ENCODE measurements around the gene BRCC3. TPM values are rescaled to one million over a fixed set of nuclear protein-coding genes. Genes with fewer than 3 reads are reported as not detected.
A peak's percentile ranks its signal among the peaks of the same experiment; 100 is the strongest.
"Not testable (repeated sequence)": the region's sequence is repeated elsewhere in the genome, so short reads cannot be mapped to it uniquely, and the experiment has no call there.

BRCC3 gene
- total RNA-seq, 3 donors from 2014 or later: 28.5 to 35.7 (median 32.0) TPM

DNA sequence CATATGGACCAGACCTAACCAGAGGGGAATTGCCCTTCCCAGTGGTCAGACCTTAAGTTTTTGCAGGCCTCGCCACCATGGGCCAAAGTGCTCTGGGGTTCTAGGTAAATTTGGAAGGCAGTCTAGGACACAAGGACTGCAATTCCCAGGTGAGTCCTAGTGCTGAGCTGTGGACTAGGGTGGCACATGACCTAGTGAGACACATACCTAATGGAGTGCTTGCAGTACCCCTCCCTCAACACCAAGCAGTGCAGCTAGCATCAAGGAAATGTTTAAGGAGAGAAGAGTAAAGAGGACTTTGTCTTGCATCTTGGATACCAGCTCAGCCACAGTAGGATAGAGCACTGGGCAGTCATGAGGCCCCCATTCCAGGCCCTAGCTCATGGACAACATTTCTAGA lies 60.8 kb downstream of the BRCC3 start:
- no peaks in the 10 kb centered on the region for H3K9me3 ChIP-seq
- intact Hi-C loops (cut with DNase I, micrococcal nuclease): no loop called here
- H3K4me3 ChIP-seq: no peak overlapping the region
- no peaks in the 10 kb centered on the region for H3K36me3 ChIP-seq (ENCODE audit: low read depth)
- H3K4me1 ChIP-seq (ENCODE audit: low read depth): no peaks in the 10 kb centered on the region
- DNase-seq: no peak
- TF ChIP-seq, protein P1, sequence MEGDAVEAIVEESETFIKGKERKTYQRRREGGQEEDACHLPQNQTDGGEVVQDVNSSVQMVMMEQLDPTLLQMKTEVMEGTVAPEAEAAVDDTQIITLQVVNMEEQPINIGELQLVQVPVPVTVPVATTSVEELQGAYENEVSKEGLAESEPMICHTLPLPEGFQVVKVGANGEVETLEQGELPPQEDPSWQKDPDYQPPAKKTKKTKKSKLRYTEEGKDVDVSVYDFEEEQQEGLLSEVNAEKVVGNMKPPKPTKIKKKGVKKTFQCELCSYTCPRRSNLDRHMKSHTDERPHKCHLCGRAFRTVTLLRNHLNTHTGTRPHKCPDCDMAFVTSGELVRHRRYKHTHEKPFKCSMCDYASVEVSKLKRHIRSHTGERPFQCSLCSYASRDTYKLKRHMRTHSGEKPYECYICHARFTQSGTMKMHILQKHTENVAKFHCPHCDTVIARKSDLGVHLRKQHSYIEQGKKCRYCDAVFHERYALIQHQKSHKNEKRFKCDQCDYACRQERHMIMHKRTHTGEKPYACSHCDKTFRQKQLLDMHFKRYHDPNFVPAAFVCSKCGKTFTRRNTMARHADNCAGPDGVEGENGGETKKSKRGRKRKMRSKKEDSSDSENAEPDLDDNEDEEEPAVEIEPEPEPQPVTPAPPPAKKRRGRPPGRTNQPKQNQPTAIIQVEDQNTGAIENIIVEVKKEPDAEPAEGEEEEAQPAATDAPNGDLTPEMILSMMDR (IDR thresholded peaks at IDR 0.05): no peak
- no peak for ATAC-seq

DNA sequence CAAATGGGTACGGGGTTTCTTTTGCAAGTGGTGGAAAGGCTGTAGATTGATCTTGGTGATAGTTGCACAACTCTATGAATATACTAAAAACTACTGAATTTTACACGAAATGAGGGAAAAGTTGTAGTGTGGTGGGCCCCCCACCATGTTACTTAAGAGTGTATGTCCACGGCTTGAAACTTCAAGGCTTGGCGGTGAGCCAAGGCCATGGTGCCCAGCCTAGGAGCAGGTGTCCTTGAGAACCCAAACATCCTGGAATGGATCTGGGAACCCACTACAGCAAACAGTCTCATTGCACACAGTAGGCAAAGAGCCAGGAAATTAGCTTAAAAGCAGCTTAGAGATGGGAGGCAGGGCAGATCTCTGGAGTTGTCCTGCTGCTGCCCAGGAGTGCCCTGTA lies 62.9 kb downstream of the BRCC3 start:
- Histone ChIP-seq H3K4me3 (no peak overlapping the region), H3K4me1 (ENCODE audit: low read depth) (no peaks in the 10 kb centered on the region), H3K36me3 (ENCODE audit: low read depth) (no peaks in the 10 kb centered on the region), H3K9me3 (no peaks in the 10 kb centered on the region)
- intact Hi-C loops (cut with DNase I, micrococcal nuclease): no loop called here
- DNase-seq: no peak
- TF ChIP-seq, protein P1 (IDR thresholded peaks at IDR 0.05): no peak
- no peak for ATAC-seq

DNA sequence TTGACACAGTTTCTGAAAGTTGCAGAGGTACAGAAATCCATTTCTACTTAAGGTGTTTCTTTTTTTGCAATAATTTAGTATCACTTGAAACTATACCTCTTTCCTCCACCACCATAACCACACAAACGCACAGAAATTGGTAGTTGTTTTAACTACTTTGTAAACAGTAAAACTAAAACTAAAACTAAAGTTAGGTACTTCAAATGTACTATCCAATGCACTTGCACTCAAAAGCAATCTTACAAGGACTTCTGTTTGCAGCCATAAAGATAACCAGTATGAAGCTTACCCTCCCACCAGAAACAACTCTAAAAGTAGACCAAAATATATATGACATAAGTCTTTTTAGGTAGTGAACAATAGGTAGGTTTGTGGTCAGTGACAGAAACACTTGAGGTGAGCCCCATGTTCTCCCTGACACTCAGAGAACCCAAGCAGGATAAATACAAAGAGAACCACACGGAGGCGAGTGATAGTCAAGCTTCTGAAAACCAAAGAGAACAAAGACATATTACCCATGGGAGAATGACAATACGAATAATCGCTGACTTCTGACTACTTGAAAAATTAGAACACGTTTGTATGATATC lies 72.7 kb downstream of the BRCC3 start:
- no peak for ATAC-seq
- no peaks in the 10 kb centered on the region for H3K4me1 ChIP-seq (ENCODE audit: low read depth)
- no peaks in the 10 kb centered on the region for H3K36me3 ChIP-seq (ENCODE audit: low read depth)
- TF ChIP-seq, protein P1 (IDR thresholded peaks at IDR 0.05): no peak
- DNase-seq: no peak
- intact Hi-C loops (cut with DNase I, micrococcal nuclease): no loop called here
- no peak overlapping the region for H3K4me3 ChIP-seq
- H3K9me3 ChIP-seq: no peaks in the 10 kb centered on the region

DNA sequence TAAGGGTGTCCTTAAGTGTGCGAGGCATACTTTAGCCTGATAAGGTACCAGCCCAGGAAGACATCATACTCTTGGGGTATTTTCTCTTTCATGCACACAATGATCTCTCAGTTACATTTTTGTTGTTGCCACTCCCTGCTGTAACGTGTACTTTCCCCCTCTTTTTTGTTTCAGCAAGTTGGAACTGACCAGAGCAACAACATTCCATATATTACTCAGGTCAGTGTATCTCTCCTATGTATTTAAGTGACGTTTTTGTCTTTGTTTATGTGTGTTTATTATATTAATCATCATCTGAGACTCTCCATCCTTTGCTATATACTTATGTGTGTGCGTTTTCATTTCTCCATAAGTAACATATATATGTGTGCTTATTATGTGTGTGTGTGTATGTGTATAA lies 73.6 kb downstream of the BRCC3 start:
- TF ChIP-seq, protein P1 (IDR thresholded peaks at IDR 0.05): no peak
- no peaks in the 10 kb centered on the region for H3K9me3 ChIP-seq
- no peak overlapping the region for H3K4me3 ChIP-seq
- H3K4me1 ChIP-seq (ENCODE audit: low read depth): no peaks in the 10 kb centered on the region
- ATAC-seq (no peak), DNase-seq (no peak)
- H3K36me3 ChIP-seq (ENCODE audit: low read depth): no peaks in the 10 kb centered on the region
- intact Hi-C loops (cut with DNase I, micrococcal nuclease): no loop called here

DNA sequence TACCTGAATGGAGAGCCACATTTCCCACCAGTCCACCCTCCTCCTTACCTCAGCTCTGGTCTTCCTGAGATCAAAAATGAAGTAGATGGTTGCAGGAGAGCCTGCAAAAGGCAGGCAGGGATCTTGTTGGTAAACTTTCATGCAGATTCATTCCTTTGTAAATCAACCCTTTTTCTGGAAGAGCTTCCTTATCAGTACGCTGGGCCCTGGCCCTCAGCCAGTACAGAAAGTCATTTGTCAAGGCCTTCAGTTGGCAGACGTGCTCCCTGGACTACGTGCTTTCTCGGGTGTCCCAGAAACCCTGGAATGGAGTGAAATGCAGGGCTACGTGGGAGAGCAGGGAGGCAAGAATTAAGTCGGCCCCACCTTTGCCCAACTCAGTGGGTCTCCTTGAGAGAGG lies 76.3 kb downstream of the BRCC3 start:
- H3K36me3 ChIP-seq (ENCODE audit: low read depth); intact Hi-C loops (cut with DNase I, micrococcal nuclease); DNase-seq; H3K4me3 ChIP-seq; H3K4me1 ChIP-seq (ENCODE audit: low read depth); H3K9me3 ChIP-seq: not testable (repeated sequence)
- ATAC-seq: peak; percentile 69

DNA sequence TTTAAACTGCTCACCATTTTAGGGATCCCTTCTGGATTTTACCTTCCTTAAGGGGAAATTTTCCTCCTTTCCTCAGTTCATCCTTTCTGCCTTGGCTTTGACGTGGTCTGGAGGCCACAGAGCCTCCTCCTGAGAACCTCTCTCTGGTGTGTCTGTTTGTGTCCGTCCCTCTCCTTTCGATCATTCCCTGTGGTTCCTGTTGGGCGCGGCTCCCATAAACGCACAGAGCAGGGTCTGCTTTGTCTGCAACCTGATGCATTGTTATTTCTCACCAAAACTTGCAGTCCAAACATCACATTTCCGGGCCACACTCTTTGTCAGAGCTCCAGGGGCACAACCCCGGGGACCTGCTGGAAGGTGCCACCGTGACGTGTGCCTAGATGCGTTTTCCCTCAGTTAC lies 76.9 kb downstream of the BRCC3 start:
- H3K36me3 ChIP-seq (ENCODE audit: low read depth); H3K4me1 ChIP-seq (ENCODE audit: low read depth); H3K9me3 ChIP-seq; H3K4me3 ChIP-seq; intact Hi-C loops (cut with DNase I, micrococcal nuclease); DNase-seq: not testable (repeated sequence)
- ATAC-seq: peak; percentile 62

Data from mucosa of descending colon (tissue), 3 donors.